Panc1 (cell line): ENCODE results near the gene KCND3.

Source experiments
- CTCF ChIP-seq: fragments of 450-650 bp; IDR thresholded peaks from 2 replicates; pipeline ENCODE4 v1.5.1; 2017; ENCODE audit warnings: mild to moderate bottlenecking
- POLR2AphosphoS5 ChIP-seq: IDR thresholded peaks from 2 replicates; pipeline ENCODE4 v1.6.1; 2012; ENCODE audit warnings: mild to moderate bottlenecking, low read depth, low read length, moderate library complexity
- REST ChIP-seq, 2 experiments: IDR thresholded peaks; 2 replicates each; pipeline ENCODE4 v1.6.1; 2011 to 2012; ENCODE audit warnings: low read depth in 2 of 2, control low read depth in 1 of 2, low read length in 1 of 2, mild to moderate bottlenecking in 1 of 2, moderate library complexity in 1 of 2; ENCODE audit not compliant: insufficient read depth in 1 of 2

- TF ChIP-seq REST (IDR thresholded peaks at IDR 0.05; ENCODE audit: insufficient read depth in 1 of 2, low read depth in 2 of 2, low read length in 1 of 2) (no peak), CTCF (no peak), POLR2AphosphoS5 (no peak)
Measured at GRCh38 chr1:111856411-111857185, 132.9 kb downstream of the KCND3 start.
